ENCODE results near the gene PLCB4.

Gene PLCB4

GRCh38 chr20:9235518-9235917 lies 166.6 kb downstream of the PLCB4 start:
- ChIA-PET CTCF (no interaction called here), POLR2A (no interaction called here)
- H3K4me3 ChIP-seq (ENCODE audit: low read depth, low read length): no peak overlapping the region
- H3K4me1 ChIP-seq (ENCODE audit: control insufficient read depth, insufficient read depth, low read length): no peaks in the 10 kb centered on the region
- H3K9me3 ChIP-seq (ENCODE audit: control insufficient read depth, insufficient read depth, low read depth, low read length): no peaks in the 10 kb centered on the region; the same call in 1 of the 2 replicates
- no peaks in the 10 kb centered on the region for H3K36me3 ChIP-seq (ENCODE audit: control insufficient read depth in 2 of 2, insufficient read depth in 1 of 2, low read length in 2 of 2)
- no peak overlapping the region for H3K27ac ChIP-seq (ENCODE audit: extremely low read depth, low read depth, low read length)
- TF ChIP-seq ZNF645 (tag by site-specific recombination; IDR thresholded peaks at IDR 0.05): no peak
- TF ChIP-seq ZNF121 (tag by site-specific recombination; IDR thresholded peaks at IDR 0.05): no peak
- TF ChIP-seq ZNF768 (tag by site-specific recombination; IDR thresholded peaks at IDR 0.05): no peak
- TF ChIP-seq ZBTB21 (tag by site-specific recombination; IDR thresholded peaks at IDR 0.05): no peak
- TF ChIP-seq GLIS1 (tag by site-specific recombination; IDR thresholded peaks at IDR 0.05): no peak
- TF ChIP-seq TSHZ1 (tag by site-specific recombination; IDR thresholded peaks at IDR 0.05; ENCODE audit: borderline replicate concordance): no peak

GRCh38 chr20:9236458-9236857 lies 167.6 kb downstream of the PLCB4 start:
- no peak for TF ChIP-seq KLF1 (tag by site-specific recombination; IDR thresholded peaks at IDR 0.05)
- TF ChIP-seq ZNF639 (tag by site-specific recombination; IDR thresholded peaks at IDR 0.05): no peak
- TF ChIP-seq ZNF112 (tag by site-specific recombination; IDR thresholded peaks at IDR 0.05): no peak
- TF ChIP-seq ZNF701 (tag by site-specific recombination; IDR thresholded peaks at IDR 0.05): no peak
- ChIA-PET CTCF (no interaction called here), POLR2A (no interaction called here)
- H3K4me1 ChIP-seq (ENCODE audit: control insufficient read depth, insufficient read depth, low read length): peaks cover 4% of the 10 kb centered on the region; the same call in 1 of the 2 replicates
- H3K27ac ChIP-seq (ENCODE audit: extremely low read depth, low read depth, low read length): no peak overlapping the region
- H3K36me3 ChIP-seq (ENCODE audit: control insufficient read depth in 2 of 2, insufficient read depth in 1 of 2, low read length in 2 of 2): no peaks in the 10 kb centered on the region
- H3K4me3 ChIP-seq (ENCODE audit: low read depth, low read length): no peak overlapping the region
- no peaks in the 10 kb centered on the region; the same call in 1 of the 2 replicates for H3K9me3 ChIP-seq (ENCODE audit: control insufficient read depth, insufficient read depth, low read depth, low read length)

GRCh38 chr20:9241232-9241692 lies 172.4 kb downstream of the PLCB4 start:
- ChIA-PET CTCF (no interaction called here), POLR2A (no interaction called here)
- no peak for TF ChIP-seq ELK4 (IDR thresholded peaks at IDR 0.05; ENCODE audit: borderline replicate concordance, low read depth, low read length)
- no peak for TF ChIP-seq BCL6B (tag by site-specific recombination; IDR thresholded peaks at IDR 0.05)
- TF ChIP-seq HIC1 (tag by site-specific recombination; IDR thresholded peaks at IDR 0.05): 0 out of 2 replicates have a peak, but pooled peaks have one; percentile 17
- H3K4me1 ChIP-seq (ENCODE audit: control insufficient read depth, insufficient read depth, low read length): peaks cover 4% of the 10 kb centered on the region; the same call in 1 of the 2 replicates
- no peak overlapping the region for H3K4me3 ChIP-seq (ENCODE audit: low read depth, low read length)
- no peaks in the 10 kb centered on the region for H3K36me3 ChIP-seq (ENCODE audit: control insufficient read depth in 2 of 2, insufficient read depth in 1 of 2, low read length in 2 of 2)
- no peak overlapping the region for H3K27ac ChIP-seq (ENCODE audit: extremely low read depth, low read depth, low read length)
- H3K9me3 ChIP-seq (ENCODE audit: control insufficient read depth, insufficient read depth, low read depth, low read length): no peaks in the 10 kb centered on the region

Data from HEK293 (cell line).